ENCODE results near the gene ATG7.

ATG7 gene

DNA sequence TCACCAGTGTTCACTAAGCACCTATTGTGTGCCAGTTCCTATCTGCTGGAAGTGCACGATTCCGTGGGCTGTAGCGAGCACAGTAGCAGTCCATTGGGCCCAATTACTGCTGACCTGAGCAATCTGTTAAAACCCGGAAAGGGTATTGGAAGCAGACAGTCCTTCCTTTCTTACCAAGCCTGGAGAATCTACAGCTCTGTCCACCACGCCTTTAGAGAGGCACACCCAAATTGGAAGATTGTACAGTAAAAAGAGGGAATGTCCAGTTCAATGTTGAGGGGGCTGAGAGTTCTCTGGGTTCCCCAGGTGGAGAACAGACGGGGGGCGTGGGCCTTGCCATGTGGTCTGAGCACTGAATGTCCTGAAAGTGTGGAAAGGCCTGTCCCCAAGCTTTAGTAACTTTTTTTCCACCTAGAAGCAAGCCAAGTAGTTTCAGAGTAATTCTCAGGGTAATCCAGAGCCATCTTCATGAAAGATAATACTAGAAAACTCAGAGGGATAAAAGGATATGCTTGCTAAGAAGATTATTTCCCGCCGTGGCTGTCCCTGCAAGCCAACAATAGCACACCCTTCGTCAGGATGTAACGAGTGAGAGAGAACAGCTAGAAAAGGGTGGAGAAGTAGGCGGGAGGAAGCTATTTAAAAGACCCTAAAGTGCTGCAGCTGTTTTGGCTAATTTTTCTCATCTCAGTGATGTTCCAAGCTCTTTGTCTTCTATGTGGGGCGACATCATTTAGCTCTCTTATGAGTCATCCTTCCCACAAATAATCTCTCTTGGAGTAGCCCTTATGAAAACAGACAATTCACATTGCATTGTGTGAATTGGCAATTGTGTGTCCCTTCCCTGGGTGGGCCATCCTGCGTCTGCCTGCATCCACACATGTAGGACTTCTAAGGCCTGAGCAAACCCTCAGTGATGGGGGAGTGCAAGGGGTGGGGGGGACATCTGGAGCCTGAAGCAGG, 181.0 kb downstream of the ATG7 start:
- ATAC-seq (ENCODE audit: insufficient read depth, low read depth), result no peak
- Histone ChIP-seq H3K4me2 (ENCODE audit: insufficient read depth, low read length) (no peak overlapping the region), H3K4me1 (ENCODE audit: insufficient read depth, low read length) (no peaks in the 10 kb centered on the region), H3K9ac (ENCODE audit: low read depth, low read length) (no peak overlapping the region), H4K20me1 (ENCODE audit: insufficient read depth, low read length) (no peaks in the 10 kb centered on the region), H3K36me3 (ENCODE audit: insufficient read depth, low read length) (no peaks in the 10 kb centered on the region; the same call in 1 of the 2 replicates), H3K9me3 (ENCODE audit: insufficient read depth, low read length, severe bottlenecking) (no peaks in the 10 kb centered on the region), H2AFZ (ENCODE audit: low read depth, low read length) (no peak overlapping the region), H3K4me3 (ENCODE audit: low read depth in 1 of 2, low read length in 2 of 2) (no peak overlapping the region), H3K79me2 (ENCODE audit: insufficient read depth, low read length) (no peaks in the 10 kb centered on the region), H3K27ac (ENCODE audit: low read length) (no peak overlapping the region), H3K27me3 (ENCODE audit: insufficient read depth, low read length, poor library complexity) (no peaks in the 10 kb centered on the region)
- TF ChIP-seq EZH2 (IDR thresholded peaks at IDR 0.05; ENCODE audit: borderline replicate concordance, low read depth, low read length, severe bottlenecking), result no peak
- DNase-seq, result no peak

DNA sequence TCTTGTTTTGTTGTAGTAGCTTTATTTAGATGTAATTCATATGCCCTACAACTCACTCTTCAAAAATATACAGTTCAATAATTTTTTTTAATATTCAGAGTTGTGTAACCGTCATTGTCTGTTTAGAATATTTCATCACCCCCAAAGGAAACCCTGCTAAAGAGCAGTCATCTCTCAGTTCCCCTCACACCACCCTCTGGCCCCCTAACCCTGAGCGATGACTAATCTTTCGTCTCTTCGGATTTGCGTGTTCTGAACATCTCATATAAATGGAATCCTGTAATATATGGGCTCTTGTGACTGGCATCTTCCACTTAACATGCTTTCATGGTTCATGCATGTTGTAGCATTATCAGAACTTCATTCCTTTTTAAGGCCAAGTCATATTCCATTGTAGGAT, 183.8 kb downstream of the ATG7 start:
- no peaks in the 10 kb centered on the region for H3K79me2 ChIP-seq (ENCODE audit: insufficient read depth, low read length)
- H3K36me3 ChIP-seq (ENCODE audit: insufficient read depth, low read length), result no peaks in the 10 kb centered on the region; the same call in 1 of the 2 replicates
- no peaks in the 10 kb centered on the region for H3K4me1 ChIP-seq (ENCODE audit: insufficient read depth, low read length)
- no peak overlapping the region for H3K4me3 ChIP-seq (ENCODE audit: low read depth in 1 of 2, low read length in 2 of 2)
- H3K9me3 ChIP-seq (ENCODE audit: insufficient read depth, low read length, severe bottlenecking), result no peaks in the 10 kb centered on the region
- DNase-seq (no peak), ATAC-seq (ENCODE audit: insufficient read depth, low read depth) (no peak)
- no peak for TF ChIP-seq EZH2 (IDR thresholded peaks at IDR 0.05; ENCODE audit: borderline replicate concordance, low read depth, low read length, severe bottlenecking)
- TF ChIP-seq, protein P1, sequence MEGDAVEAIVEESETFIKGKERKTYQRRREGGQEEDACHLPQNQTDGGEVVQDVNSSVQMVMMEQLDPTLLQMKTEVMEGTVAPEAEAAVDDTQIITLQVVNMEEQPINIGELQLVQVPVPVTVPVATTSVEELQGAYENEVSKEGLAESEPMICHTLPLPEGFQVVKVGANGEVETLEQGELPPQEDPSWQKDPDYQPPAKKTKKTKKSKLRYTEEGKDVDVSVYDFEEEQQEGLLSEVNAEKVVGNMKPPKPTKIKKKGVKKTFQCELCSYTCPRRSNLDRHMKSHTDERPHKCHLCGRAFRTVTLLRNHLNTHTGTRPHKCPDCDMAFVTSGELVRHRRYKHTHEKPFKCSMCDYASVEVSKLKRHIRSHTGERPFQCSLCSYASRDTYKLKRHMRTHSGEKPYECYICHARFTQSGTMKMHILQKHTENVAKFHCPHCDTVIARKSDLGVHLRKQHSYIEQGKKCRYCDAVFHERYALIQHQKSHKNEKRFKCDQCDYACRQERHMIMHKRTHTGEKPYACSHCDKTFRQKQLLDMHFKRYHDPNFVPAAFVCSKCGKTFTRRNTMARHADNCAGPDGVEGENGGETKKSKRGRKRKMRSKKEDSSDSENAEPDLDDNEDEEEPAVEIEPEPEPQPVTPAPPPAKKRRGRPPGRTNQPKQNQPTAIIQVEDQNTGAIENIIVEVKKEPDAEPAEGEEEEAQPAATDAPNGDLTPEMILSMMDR (IDR thresholded peaks at IDR 0.05; ENCODE audit: borderline replicate concordance, extremely low read depth, low read length, poor library complexity, severe bottlenecking), result no peak
- H3K4me2 ChIP-seq (ENCODE audit: insufficient read depth, low read length), result no peak overlapping the region
- no peaks in the 10 kb centered on the region for H4K20me1 ChIP-seq (ENCODE audit: insufficient read depth, low read length)
- H3K27ac ChIP-seq (ENCODE audit: low read length), result no peak overlapping the region
- no peaks in the 10 kb centered on the region for H3K27me3 ChIP-seq (ENCODE audit: insufficient read depth, low read length, poor library complexity)
- H3K9ac ChIP-seq (ENCODE audit: low read depth, low read length), result no peak overlapping the region
- H2AFZ ChIP-seq (ENCODE audit: low read depth, low read length), result no peak overlapping the region

- Histone ChIP-seq H3K79me2 (ENCODE audit: insufficient read depth, low read length) (no peaks in the 10 kb centered on the region), H4K20me1 (ENCODE audit: insufficient read depth, low read length) (no peaks in the 10 kb centered on the region), H3K4me2 (ENCODE audit: insufficient read depth, low read length) (no peak overlapping the region), H3K27ac (ENCODE audit: low read length) (no peak overlapping the region), H3K9ac (ENCODE audit: low read depth, low read length) (no peak overlapping the region), H3K27me3 (ENCODE audit: insufficient read depth, low read length, poor library complexity) (no peaks in the 10 kb centered on the region), H3K4me1 (ENCODE audit: insufficient read depth, low read length) (no peaks in the 10 kb centered on the region), H3K9me3 (ENCODE audit: insufficient read depth, low read length, severe bottlenecking) (no peaks in the 10 kb centered on the region), H3K4me3 (ENCODE audit: low read depth in 1 of 2, low read length in 2 of 2) (no peak overlapping the region), H3K36me3 (ENCODE audit: insufficient read depth, low read length) (no peaks in the 10 kb centered on the region; the same call in 1 of the 2 replicates), H2AFZ (ENCODE audit: low read depth, low read length) (no peak overlapping the region)
- TF ChIP-seq, protein P1 (IDR thresholded peaks at IDR 0.05; ENCODE audit: borderline replicate concordance, extremely low read depth, low read length, poor library complexity, severe bottlenecking), result no peak
- no peak for TF ChIP-seq EZH2 (IDR thresholded peaks at IDR 0.05; ENCODE audit: borderline replicate concordance, low read depth, low read length, severe bottlenecking)
- DNase-seq (no peak), ATAC-seq (ENCODE audit: insufficient read depth, low read depth) (no peak)
These were observed 184.9 kb downstream of the ATG7 start for GRCh38 chr3:11457135-11457534.

DNA sequence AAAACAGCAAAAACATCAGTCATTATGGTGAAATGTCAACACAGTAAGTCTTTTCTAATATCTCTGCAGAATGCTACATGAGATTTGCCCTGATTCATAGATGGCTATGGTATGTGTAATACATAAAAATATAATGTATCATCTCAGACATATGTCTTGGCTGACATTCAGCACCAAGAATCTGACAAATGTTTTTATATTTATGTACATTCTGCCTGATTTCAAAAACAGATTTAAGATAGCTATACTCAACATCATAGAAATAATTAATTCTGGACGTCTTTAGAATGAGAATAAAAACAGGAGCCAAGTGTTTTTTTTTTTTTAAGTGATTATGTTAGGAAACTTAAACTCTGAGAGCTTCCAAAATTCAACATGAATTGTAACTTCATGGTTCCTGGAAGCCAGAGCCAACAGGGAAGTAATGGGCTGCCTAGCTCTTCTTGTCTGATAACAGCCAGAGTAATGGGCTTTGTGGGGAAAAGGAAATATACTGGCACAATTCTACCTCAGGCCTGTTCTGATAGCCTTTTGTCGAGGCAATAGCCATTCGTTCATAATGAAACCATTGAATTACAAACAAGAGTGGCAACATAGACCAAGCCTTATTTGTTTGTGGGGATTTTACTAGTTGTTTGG, 187.1 kb downstream of the ATG7 start:
- DNase-seq (no peak), ATAC-seq (ENCODE audit: insufficient read depth, low read depth) (no peak)
- Histone ChIP-seq H3K4me3 (ENCODE audit: low read depth in 1 of 2, low read length in 2 of 2) (no peak overlapping the region), H3K9ac (ENCODE audit: low read depth, low read length) (no peak overlapping the region), H3K4me2 (ENCODE audit: insufficient read depth, low read length) (no peak overlapping the region), H3K27ac (ENCODE audit: low read length) (no peak overlapping the region), H3K27me3 (ENCODE audit: insufficient read depth, low read length, poor library complexity) (no peaks in the 10 kb centered on the region), H4K20me1 (ENCODE audit: insufficient read depth, low read length) (no peaks in the 10 kb centered on the region), H3K4me1 (ENCODE audit: insufficient read depth, low read length) (no peaks in the 10 kb centered on the region), H3K9me3 (ENCODE audit: insufficient read depth, low read length, severe bottlenecking) (no peaks in the 10 kb centered on the region), H3K79me2 (ENCODE audit: insufficient read depth, low read length) (no peaks in the 10 kb centered on the region), H2AFZ (ENCODE audit: low read depth, low read length) (no peak overlapping the region), H3K36me3 (ENCODE audit: insufficient read depth, low read length) (no peaks in the 10 kb centered on the region; the same call in 1 of the 2 replicates)
- TF ChIP-seq EZH2 (IDR thresholded peaks at IDR 0.05; ENCODE audit: borderline replicate concordance, low read depth, low read length, severe bottlenecking), result no peak
- TF ChIP-seq, protein P1 (IDR thresholded peaks at IDR 0.05; ENCODE audit: borderline replicate concordance, extremely low read depth, low read length, poor library complexity, severe bottlenecking), result no peak
